Activated T-cell treated with anti-CD3 and anti-CD28 coated beads, Interleukin-2, amount 50 U/mL, for 4 hours (primary cell): Measurements from ENCODE around the gene CPT1A. TPM values are rescaled to one million over a fixed set of nuclear protein-coding genes. Genes with fewer than 3 reads are reported as not detected.

ENCODE experiments used
- ATAC-seq, 2 donors: fragments of 200-7000 bp; cut with Tn5 transposase; one replicate each; pipeline ENCODE4 v1.10.0; 2021
- DNase-seq: peaks from one replicate; pipeline ENCODE4 v3.0.0-alpha.2; 2020
- H3K27me3 Mint-ChIP-seq: one replicate; pipeline ENCODE4 v1.8.0; 2021; ENCODE audit warnings: low read depth, mixed read lengths
- H3K36me3 Mint-ChIP-seq: one replicate; pipeline ENCODE4 v1.8.0; 2022; ENCODE audit warnings: mixed read lengths; ENCODE audit not compliant: insufficient read depth
- H3K4me1 Mint-ChIP-seq: one replicate; pipeline ENCODE4 v1.8.0; 2021; ENCODE audit warnings: low read depth, mixed read lengths
- H3K4me3 Mint-ChIP-seq: one replicate; pipeline ENCODE4 v1.8.0; 2021; ENCODE audit warnings: mild to moderate bottlenecking, moderate library complexity, mixed read lengths
- H3K9me3 Mint-ChIP-seq: one replicate; pipeline ENCODE4 v1.8.0; 2021; ENCODE audit warnings: mixed read lengths
- total RNA-seq, 3 donors: library from RNA; stranded (reverse); gene quantifications; one replicate each; pipeline ENCODE4 v1.2.1, GENCODE V29; 2021

CPT1A gene
- total RNA-seq, 3 donors from 2014 or later: 12.3 to 15.8 (median 14.2) TPM

DNA sequence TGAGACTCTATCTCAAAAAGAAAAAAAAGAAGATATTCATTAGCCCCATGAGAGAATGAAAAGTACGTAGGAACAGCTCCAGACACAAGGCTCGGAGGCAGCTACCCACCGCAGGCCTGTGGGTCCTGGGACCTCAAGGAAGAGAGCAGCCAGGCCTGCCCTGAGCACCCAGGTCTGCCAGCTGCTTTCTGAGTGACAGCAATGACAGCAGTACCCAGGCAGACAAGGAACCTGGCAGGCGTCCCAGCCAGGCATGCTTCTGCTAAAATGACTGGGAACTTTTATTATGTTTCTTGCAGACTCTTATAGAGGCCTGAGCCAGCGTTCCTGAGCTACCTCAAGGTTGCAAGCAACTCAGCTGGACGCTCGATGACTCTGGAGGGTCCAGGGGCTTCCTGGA, 31.6 kb downstream of the CPT1A start:
- ATAC-seq (no peak), DNase-seq (no peak)
- H3K9me3 Mint-ChIP-seq: no peaks in the 10 kb centered on the region
- H3K36me3 Mint-ChIP-seq: peaks cover 12% of the 10 kb centered on the region
- H3K4me3 Mint-ChIP-seq: no peak overlapping the region
- H3K4me1 Mint-ChIP-seq: no peaks in the 10 kb centered on the region
- no peaks in the 10 kb centered on the region for H3K27me3 Mint-ChIP-seq

DNA sequence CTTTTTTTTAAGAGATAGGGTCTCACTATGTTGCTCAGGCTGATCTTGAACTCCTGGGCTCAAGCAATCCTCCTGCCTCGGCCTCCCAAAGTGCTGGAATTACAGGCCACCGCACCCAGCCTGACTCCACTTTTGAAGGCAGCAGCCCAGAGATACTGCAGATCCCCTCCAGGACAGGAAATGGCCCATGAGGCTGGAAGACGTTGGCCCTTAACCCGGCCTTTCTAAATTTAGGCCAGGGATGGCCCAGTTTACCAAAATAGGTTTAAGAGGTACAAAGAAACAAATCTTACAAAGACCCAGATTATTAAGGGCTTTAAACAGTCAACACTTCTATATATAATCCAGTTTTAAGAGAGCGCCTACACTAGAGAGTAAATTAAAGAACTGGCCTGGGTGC, 32.2 kb downstream of the CPT1A start:
- Mint-ChIP-seq H3K36me3 (peaks cover 12% of the 10 kb centered on the region), H3K4me3 (no peak overlapping the region), H3K9me3 (no peaks in the 10 kb centered on the region), H3K27me3 (no peaks in the 10 kb centered on the region), H3K4me1 (no peaks in the 10 kb centered on the region)
- ATAC-seq (no peak), DNase-seq (no peak)

DNA sequence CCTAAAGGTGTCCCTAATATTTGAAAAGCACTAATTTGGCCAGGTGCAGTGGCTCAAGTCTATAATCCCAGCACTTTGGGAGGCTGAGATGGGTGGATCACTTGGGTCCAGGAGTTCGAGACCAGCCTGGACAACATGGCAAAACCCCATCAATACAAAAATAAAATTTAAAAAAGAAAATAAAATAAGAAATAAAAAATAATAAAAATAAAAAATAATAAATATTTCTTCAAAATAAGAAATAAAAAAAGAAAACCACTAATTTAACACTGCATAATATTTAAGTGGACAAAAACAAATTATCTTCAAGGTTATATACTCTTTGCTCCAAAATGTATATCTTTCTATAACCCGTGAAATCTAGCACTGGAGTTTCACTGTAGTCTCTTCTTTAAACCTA, 32.9 kb downstream of the CPT1A start:
- Mint-ChIP-seq H3K9me3 (no peaks in the 10 kb centered on the region), H3K36me3 (peaks cover 15% of the 10 kb centered on the region), H3K4me1 (no peaks in the 10 kb centered on the region), H3K4me3 (no peak overlapping the region), H3K27me3 (no peaks in the 10 kb centered on the region)
- DNase-seq (no peak), ATAC-seq (no peak)

DNA sequence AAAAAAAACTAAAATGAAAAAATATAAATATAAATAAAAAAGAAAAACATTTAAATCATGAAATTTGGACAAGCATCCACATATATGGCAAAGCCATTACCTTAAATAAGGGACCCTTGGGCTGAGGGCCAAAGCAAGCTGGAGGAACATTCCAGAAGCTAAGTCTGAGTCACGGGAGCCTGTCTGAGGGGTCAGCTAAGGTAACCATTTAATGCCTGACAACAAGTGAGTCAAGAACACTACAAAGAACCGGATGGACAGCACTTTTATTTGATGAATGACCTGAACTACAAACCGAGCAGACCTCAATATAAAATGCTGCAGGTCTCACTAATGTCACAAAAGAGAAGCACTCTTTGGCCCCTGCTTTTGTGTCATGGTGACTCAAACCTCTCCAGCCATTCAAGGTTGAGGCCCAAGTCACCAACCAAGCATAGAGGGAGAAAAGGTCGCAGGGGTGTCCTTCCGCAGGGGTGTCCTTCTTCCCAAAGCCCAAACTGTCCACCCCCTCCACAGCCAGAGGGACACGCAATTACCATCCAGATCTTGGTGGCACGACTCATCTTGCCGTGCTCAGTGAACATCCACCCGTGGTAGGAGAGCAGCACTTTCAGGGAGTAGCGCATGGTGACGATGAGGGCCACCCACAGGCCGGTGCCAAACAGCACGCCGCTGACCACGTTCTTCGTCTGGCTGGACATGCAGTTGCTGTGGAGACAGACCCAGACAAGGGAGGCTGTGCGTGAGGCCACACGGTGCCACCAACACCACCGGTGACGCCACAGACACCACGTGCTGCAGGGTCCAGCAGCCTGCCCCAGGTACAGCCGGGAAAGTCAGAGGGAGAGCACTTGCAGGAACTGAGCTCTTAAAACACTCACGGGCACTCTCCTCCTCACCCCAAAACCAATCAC, 34.5 kb downstream of the CPT1A start:
- Mint-ChIP-seq H3K27me3 (no peaks in the 10 kb centered on the region), H3K4me1 (no peaks in the 10 kb centered on the region), H3K4me3 (no peak overlapping the region), H3K9me3 (no peaks in the 10 kb centered on the region), H3K36me3 (peaks cover 20% of the 10 kb centered on the region)
- ATAC-seq (no peak), DNase-seq (no peak)

DNA sequence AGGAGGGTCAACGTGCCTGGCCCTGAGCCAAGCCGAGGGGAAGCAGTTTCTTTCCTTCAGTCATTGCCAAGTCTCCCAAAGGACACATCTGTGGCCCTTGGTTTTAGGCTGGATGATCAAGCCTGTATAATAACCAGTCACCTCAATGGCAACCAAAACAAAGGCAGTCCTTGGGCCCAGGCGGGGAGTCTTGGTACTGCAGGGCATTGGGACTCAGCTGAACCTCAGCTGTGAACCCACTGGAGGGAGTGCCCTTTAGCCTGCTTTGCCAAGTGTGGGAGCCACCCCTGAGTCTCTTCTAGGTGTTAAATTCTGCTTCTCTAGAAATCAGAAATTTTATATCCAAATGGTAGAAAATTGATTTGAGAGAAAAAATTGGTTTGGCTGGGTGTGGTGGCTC, 36.9 kb downstream of the CPT1A start:
- H3K4me3 Mint-ChIP-seq: no peak overlapping the region
- ATAC-seq (no peak), DNase-seq (no peak)
- no peaks in the 10 kb centered on the region for H3K4me1 Mint-ChIP-seq
- H3K9me3 Mint-ChIP-seq: no peaks in the 10 kb centered on the region
- no peaks in the 10 kb centered on the region for H3K27me3 Mint-ChIP-seq
- H3K36me3 Mint-ChIP-seq: peaks cover 24% of the 10 kb centered on the region

DNA sequence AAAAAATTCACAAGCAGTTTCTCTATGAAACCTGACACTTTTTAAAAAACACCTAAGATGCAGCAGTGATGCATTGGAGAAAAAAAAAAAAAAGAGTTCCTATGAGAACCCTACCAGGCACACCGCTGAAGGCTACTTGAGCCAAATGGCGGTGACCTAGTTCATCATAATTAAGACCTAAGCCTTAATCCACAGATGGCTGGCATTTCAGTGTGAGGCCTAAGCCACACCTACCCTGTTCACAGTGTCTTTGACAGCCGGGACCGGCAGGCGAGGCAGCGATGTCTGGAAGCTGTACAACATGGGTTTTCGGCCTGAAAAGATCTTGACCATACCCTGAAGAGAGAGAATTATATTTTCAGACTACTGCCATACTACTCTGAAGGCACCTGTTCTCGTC, 38.0 kb downstream of the CPT1A start:
- Mint-ChIP-seq H3K4me1 (no peaks in the 10 kb centered on the region), H3K9me3 (no peaks in the 10 kb centered on the region), H3K27me3 (no peaks in the 10 kb centered on the region), H3K4me3 (no peak overlapping the region), H3K36me3 (peaks cover 26% of the 10 kb centered on the region)
- no peak for ATAC-seq
- DNase-seq: no peak

DNA sequence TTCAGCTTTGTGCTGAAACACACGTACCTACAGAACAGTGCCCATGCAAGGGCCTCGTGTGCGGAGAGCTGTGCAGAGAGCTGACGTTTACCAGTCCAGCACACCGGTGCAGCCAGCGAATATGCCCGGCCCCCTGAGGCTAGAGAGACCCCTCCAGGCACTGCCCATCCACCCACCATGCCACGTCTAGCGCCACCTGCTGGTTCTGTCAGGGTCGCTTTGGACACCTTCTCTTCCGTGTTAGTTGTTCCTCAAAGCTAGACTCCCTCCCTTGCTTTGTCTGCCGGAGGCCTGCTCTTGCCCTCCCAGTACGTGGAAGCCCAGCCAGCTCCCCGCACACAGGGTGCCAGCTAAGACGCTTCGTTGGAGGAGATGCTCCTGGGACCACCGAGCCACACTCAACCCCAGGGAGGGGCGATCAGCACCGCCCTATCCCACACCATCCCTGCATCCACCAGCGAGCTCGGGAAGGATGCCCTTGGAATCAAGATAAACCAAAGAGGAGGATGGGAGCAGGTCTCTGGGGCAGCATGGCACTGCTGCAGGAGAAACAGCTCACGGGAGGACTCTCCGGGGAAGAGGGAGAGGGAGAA, 43.4 kb downstream of the CPT1A start:
- ATAC-seq (no peak), DNase-seq (peak; percentile 36)
- H3K4me1 Mint-ChIP-seq: no peaks in the 10 kb centered on the region
- H3K4me3 Mint-ChIP-seq: no peak overlapping the region
- H3K36me3 Mint-ChIP-seq: peaks cover 31% of the 10 kb centered on the region
- H3K27me3 Mint-ChIP-seq: no peaks in the 10 kb centered on the region
- no peaks in the 10 kb centered on the region for H3K9me3 Mint-ChIP-seq

DNA sequence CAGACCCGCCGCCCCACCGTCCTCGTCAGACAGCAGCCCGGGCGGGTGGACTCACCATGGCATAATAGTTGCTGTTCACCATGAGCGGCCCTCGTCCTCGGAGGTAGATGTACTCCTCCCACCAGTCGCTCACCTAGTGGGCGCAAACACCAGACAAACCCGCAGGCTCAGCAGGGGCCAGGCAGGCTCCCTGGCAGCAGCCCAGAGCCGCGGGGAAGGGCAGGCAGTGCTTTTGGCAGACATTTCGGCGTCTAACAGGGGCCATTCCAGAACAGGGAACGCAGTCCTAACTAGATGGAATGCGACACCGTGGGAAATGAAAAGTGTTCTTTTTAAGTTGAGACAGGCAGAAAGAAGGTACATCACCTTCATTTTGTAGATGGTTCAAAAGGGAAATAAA, 44.9 kb downstream of the CPT1A start:
- no peak for DNase-seq
- no peaks in the 10 kb centered on the region for H3K4me1 Mint-ChIP-seq

DNA sequence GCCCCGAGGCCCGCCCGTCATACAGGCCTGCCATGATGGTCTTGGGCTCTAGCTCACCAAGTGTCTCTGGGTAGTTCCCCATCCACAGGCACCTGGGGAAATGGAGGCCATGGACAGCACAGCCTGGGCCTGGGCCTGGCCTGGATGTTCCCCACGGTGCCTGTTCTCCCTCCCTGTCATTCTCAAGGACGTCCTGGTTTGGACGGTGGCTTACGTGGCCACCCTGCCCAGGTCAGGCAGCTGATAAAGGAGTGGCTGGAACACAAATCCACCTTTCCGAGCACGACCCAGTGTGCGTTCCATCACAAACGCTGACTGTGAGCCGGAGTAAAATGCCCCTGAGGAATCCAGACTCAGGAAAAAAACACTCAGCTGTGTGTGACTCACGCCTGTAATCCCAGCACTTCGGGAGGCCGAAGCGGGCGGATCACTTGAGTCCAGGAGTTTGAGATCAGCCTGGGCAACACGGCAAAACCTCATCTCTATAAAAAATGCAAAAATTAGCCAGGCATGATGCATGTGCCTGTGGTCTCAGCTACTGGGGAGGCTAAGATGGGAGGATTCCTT, 49.2 kb downstream of the CPT1A start:
- peaks cover 26% of the 10 kb centered on the region for H3K36me3 Mint-ChIP-seq
- no peak overlapping the region for H3K4me3 Mint-ChIP-seq
- no peaks in the 10 kb centered on the region for H3K4me1 Mint-ChIP-seq
- no peaks in the 10 kb centered on the region for H3K27me3 Mint-ChIP-seq
- no peaks in the 10 kb centered on the region for H3K9me3 Mint-ChIP-seq
- no peak for ATAC-seq
- no peak for DNase-seq

More for the DNA sequence above, 44.9 kb downstream of the CPT1A start:
- Mint-ChIP-seq H3K36me3 (peaks cover 29% of the 10 kb centered on the region), H3K4me3 (no peak overlapping the region), H3K27me3 (no peaks in the 10 kb centered on the region), H3K9me3 (no peaks in the 10 kb centered on the region)
- ATAC-seq: no peak

DNA sequence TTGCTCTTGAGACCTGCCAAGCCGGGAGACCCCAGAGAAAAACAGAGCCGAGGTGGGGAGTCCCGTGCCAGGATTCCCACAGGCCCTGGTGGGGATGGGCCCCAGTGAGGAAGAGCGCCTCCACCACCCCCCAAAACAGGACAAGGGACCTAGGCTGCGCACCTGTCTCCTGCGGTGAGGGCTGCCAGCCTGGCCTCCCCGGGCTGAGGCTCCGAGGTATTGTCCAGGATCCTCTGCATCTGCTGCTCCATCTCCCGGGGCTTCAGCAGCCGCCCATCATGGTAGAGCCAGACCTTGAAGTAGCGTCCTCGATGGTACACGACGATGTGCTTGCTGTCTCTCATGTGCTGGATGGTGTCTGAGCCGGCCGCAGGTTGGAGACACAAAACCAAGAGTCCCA, 57.1 kb downstream of the CPT1A start:
- no peak overlapping the region for H3K4me3 Mint-ChIP-seq
- DNase-seq: no peak

DNA sequence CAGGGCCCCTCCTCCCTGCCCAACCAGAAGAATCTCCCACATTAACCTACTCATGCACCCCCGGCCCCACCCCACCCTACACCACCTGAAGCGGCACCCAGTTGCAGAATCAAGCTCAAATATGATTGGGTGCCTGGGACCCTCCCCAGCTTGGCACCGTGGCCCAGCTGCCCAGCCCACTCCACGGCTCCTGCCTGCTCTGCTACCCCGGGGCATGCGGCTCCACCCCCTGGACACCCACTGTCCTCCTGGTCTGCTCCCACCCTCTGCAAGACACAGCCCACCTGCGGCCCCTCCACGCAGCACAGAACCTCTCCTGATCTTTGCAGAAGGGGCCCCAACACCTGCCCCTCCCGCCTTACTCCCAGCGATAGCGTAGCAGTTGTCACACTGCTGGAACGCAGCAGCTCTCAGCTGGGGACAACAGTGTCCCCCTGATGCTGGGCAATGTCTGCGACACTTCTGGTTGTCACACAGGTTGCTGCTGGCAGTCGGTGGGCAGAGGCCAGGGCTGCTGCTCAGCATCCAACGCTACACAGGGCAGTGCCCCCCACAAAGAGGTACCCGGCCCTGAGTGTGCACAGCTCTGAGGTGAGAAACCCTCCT, 58.4 kb downstream of the CPT1A start:
- Mint-ChIP-seq H3K9me3 (no peaks in the 10 kb centered on the region), H3K4me1 (no peaks in the 10 kb centered on the region), H3K27me3 (no peaks in the 10 kb centered on the region), H3K36me3 (peaks cover 29% of the 10 kb centered on the region), H3K4me3 (no peak overlapping the region)
- no peak for ATAC-seq
- DNase-seq: no peak

More for the DNA sequence above, 57.1 kb downstream of the CPT1A start:
- Mint-ChIP-seq H3K27me3 (no peaks in the 10 kb centered on the region), H3K36me3 (peaks cover 28% of the 10 kb centered on the region), H3K9me3 (no peaks in the 10 kb centered on the region), H3K4me1 (no peaks in the 10 kb centered on the region)
- no peak for ATAC-seq

DNA sequence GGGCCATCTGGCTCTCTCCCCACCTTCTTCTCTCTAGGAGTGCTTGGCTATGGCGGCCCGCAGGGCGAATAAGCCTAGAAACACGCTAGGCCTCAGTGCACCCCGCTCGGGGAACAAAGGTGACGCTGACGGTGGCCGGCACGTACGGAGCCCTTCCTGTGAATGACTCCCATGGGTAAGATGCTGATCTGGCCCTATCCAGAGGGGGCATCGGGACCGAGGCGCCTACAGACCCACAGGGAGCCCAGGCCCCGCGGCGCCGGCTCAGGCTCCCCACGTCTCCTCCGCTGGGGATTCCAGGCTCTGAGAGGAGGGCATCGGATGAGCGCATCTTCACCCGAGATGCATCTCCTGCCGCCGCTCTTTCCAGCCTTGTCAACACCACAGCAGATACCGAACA, 59.0 kb downstream of the CPT1A start:
- DNase-seq (no peak), ATAC-seq (no peak)
- no peaks in the 10 kb centered on the region for H3K27me3 Mint-ChIP-seq
- H3K9me3 Mint-ChIP-seq: no peaks in the 10 kb centered on the region
- peaks cover 33% of the 10 kb centered on the region for H3K36me3 Mint-ChIP-seq
- no peak overlapping the region for H3K4me3 Mint-ChIP-seq
- no peaks in the 10 kb centered on the region for H3K4me1 Mint-ChIP-seq

DNA sequence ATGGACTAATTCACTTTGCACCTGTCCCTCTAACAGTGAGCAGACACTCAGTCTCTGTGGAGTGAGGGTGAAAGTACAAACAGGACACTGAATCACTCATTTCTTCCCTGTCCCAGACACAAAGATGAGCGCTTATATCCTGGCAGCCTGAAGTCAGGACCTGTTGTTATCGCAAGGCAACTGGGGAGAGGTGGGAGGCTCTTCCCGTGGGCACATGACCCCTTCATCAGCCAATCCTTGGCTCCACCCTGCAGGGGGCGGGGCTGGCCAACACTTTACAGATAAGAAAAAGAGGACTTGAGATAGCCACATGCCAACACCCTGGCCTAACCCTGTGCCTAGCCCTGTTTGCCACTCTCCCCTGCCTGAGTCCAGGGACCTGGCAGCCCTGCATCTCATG, 60.9 kb downstream of the CPT1A start:
- ATAC-seq: no peak
- Mint-ChIP-seq H3K4me3 (no peak overlapping the region), H3K36me3 (peaks cover 36% of the 10 kb centered on the region), H3K4me1 (no peaks in the 10 kb centered on the region), H3K9me3 (no peaks in the 10 kb centered on the region), H3K27me3 (no peaks in the 10 kb centered on the region)
- DNase-seq: no peak

DNA sequence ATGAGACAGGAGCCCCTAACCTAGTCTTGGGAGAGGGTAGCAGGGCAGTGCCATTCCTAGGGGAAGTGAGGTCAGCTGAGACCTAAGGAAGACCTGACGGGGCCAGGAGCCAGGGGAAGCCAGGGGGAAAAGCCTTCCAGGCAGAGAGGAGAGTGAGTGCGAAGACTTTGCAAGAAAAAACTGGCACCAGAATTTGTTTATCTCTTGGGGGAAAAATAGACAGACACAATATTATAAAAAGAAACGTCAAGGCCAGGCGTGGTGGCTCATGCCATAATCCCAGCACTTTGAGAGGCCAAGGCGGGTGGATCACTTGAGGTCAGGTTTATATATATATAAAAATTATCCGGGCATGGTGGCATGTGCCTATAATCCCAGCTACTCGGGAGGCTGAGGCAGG, 63.5 kb downstream of the CPT1A start:
- Mint-ChIP-seq H3K4me1 (no peaks in the 10 kb centered on the region), H3K36me3 (peaks cover 44% of the 10 kb centered on the region)
- DNase-seq: no peak

More for the DNA sequence above, 63.5 kb downstream of the CPT1A start:
- Mint-ChIP-seq H3K9me3 (no peaks in the 10 kb centered on the region), H3K27me3 (no peaks in the 10 kb centered on the region), H3K4me3 (no peak overlapping the region)
- ATAC-seq: no peak
